Body of pancreas (tissue), 4 donors: ENCODE measurements around the gene OST4.

Experiments
- POLR2A ChIP-seq, 3 donors: fragments of 450-650 bp; IDR thresholded peaks; one replicate each; pipeline ENCODE4 v1.6.1; 2016; ENCODE audit warnings: antibody characterized with exemption in 3 of 3, mild to moderate bottlenecking in 2 of 3
- TF ChIP-seq, protein P1 (sequence below), 7 experiments: fragments of 450-650 bp in 4 of 7; fragments of 200-600 bp in 3 of 7; sonication (generic) in 3 of 7; IDR thresholded peaks; one replicate each; pipeline ENCODE4 v1.5.1; 2016 to 2019; ENCODE audit warnings: antibody characterized with exemption in 7 of 7

DNA sequence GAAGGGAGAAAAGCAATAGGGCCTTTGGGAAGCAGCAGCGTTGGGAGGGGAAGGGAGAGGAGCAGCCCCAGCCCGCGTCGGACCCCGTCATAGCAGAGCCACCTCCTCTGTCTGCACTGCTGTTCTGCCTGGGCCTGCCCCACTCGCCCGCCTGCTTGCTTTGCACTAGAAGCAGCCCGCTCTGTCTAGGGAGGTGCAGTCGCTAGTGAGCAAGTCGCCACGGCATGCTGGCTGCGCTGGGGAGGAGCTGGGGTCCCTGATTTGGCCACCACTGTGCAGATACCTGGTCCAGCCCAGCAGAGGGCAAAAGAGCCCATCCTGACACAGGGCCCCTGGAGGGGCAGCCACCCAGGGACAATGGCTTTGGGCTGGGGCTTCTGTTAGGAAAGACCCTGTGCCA, 46.6 kb downstream of the OST4 start:
- TF ChIP-seq, protein P1, sequence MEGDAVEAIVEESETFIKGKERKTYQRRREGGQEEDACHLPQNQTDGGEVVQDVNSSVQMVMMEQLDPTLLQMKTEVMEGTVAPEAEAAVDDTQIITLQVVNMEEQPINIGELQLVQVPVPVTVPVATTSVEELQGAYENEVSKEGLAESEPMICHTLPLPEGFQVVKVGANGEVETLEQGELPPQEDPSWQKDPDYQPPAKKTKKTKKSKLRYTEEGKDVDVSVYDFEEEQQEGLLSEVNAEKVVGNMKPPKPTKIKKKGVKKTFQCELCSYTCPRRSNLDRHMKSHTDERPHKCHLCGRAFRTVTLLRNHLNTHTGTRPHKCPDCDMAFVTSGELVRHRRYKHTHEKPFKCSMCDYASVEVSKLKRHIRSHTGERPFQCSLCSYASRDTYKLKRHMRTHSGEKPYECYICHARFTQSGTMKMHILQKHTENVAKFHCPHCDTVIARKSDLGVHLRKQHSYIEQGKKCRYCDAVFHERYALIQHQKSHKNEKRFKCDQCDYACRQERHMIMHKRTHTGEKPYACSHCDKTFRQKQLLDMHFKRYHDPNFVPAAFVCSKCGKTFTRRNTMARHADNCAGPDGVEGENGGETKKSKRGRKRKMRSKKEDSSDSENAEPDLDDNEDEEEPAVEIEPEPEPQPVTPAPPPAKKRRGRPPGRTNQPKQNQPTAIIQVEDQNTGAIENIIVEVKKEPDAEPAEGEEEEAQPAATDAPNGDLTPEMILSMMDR (IDR thresholded peaks at IDR 0.05), result no peak
- TF ChIP-seq POLR2A (IDR thresholded peaks at IDR 0.05), result no peak
